Pancreas (tissue), 10 donors: ENCODE measurements around the gene FAM90A1. TPM values are rescaled to one million over a fixed set of nuclear protein-coding genes. Genes with fewer than 3 reads are reported as not detected.
"Not testable (repeated sequence)": the region's sequence is repeated elsewhere in the genome, so short reads cannot be mapped to it uniquely, and the experiment has no call there.

ENCODE experiments used
- ATAC-seq, 4 donors: fragments of 200-7000 bp; cut with Tn5 transposase; one replicate each; pipeline versions ENCODE4 v1.8.0 to v1.9.1; 2020; ENCODE audit warnings: mild to moderate bottlenecking in 4 of 4, moderate library complexity in 4 of 4
- DNase-seq, 6 donors: peaks; one replicate each; pipeline ENCODE4 v3.0.0-alpha.2; 2020
- FAIRE-seq: peaks from 2 replicates; lab custom pipeline; 2012; peaks lifted over from hg19 to GRCh38; lab: Jason Lieb, UNC
- H3K27ac ChIP-seq, 4 donors: fragments of 200-600 bp; sonication (generic); 1 replicate in 3 of 4; 2 replicates in 1 of 4; pipeline versions ENCODE4 v1.5.0 to v1.8.0; 2020
- H3K27me3 ChIP-seq, 4 donors: fragments of 200-600 bp; one replicate each; pipeline ENCODE4 v1.8.0; 2021
- H3K36me3 ChIP-seq, 3 donors: fragments of 200-600 bp; sonication (generic) in 1 of 3; one replicate each; pipeline versions ENCODE4 v1.5.0 to v1.8.0; 2020 to 2021
- H3K4me1 ChIP-seq, 3 donors: fragments of 200-600 bp; one replicate each; pipeline ENCODE4 v1.8.0; 2021
- H3K4me3 ChIP-seq, 4 donors: fragments of 200-600 bp; sonication (generic) in 2 of 4; one replicate each; pipeline versions ENCODE4 v1.5.0 to v1.8.0; 2020 to 2021
- H3K9me3 ChIP-seq, 4 donors: fragments of 200-600 bp; one replicate each; pipeline ENCODE4 v1.8.0; 2021
- WGBS, 2 donors: extraction: QIAGEN DNeasy Blood & Tissue Kit; methylation state at CpG; one replicate each; pipeline ENCODE4 v1.1.7; 2013; 5-methylcytosine and 5-hydroxymethylcytosine counted together
- intact Hi-C, 3 donors: fragments of 100-400 bp; cut with DNase I; formaldehyde crosslinking; loops; one replicate each; pipeline versions ENCODE4 v1.11.1 to v1.14.2; 2022
- polyA plus RNA-seq, 2 donors: library from polyadenylated mRNA; stranded (reverse); fragments of 200-250 nt; gene quantifications; one replicate each; pipeline ENCODE4 v1.2.3, GENCODE V29; 2013
- total RNA-seq, 6 donors: library from RNA; stranded (reverse); fragmentation: NEBNext Ultra II Directional in 4 of 6; extraction: Animal tissue kit (Norgen Biotek cat#: 25700) in 4 of 6; gene quantifications; one replicate each; pipeline versions ENCODE4 v1.2.1 to v1.2.4, GENCODE V29; 2021 to 2023
- donor health status: healthy with polysubstance abuse.
- donor health status: DM: no; HTN: no; CAD: no; lungs with moderate emphysema.
- donor health status: DM: no; HTN: no; CAD: no.
- donor health status: control.
- donor health status: control.
- donor health status: Bipolar disorder and iron deficiency.
- donor health status: DM: yes; HTN: yes; CAD: no.
- donor health status: DM: no; HTN: no; CAD: no.
- donor health status: DM: no; HTN: no; CAD: no.
- donor health status: DM: yes; HTN: yes; CAD: no.

Gene FAM90A1, protein sequence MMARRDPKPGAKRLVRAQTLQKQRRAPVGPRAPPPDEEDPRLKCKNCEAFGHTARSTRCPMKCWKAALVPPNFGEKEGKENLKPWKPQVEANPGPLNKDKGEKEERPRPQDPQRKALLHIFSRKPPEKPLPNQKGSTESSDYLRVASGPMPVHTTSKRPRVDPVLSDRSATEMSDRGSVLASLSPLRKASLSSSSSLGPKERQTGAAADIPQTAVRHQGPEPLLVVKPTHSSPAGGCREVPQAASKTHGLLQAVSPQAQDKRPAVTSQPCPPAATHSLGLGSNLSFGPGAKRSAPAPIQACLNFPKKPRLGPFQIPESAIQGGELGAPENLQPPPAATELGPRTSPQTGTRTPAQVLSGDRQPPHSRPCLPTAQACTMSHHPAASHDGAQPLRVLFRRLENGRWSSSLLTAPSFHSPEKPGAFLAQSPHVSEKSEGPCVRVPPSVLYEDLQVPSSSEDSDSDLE
- total RNA-seq (1 to 10 TPM in 4 of 6 donors, under 1 TPM in 2; 0.44 to 1.6 (median 1.3) TPM), polyA plus RNA-seq (under 1 TPM; 0.35 to 0.84 TPM)

GRCh38 chr12:8226992-8227731 lies at the start of gene FAM90A1:
FAM90A1 (minus strand) TSS chr12:8227618; CDS start chr12:8224832, 2,786 bp downstream.
- H3K36me3 ChIP-seq, ATAC-seq, H3K27me3 ChIP-seq, intact Hi-C loops, H3K9me3 ChIP-seq, H3K4me1 ChIP-seq, FAIRE-seq: not testable (repeated sequence)
- 51 to 66% methylated on average over 22 of the region's 22 CpGs for WGBS, 2 donors
- H3K27ac ChIP-seq = peak within 1 kb of the TSS in 3 of 4 donors; percentile 36 to 72 (median 70)
- peak; percentile 72 to 88 (median 78) for DNase-seq
- peak within 1 kb of the TSS; percentile 5 to 41 (median 24) for H3K4me3 ChIP-seq

- ATAC-seq, FAIRE-seq: not testable (repeated sequence)
- 83% methylated on average over 1 of the region's 2 CpGs; no CpG with 5 or more reads in 1 of the 2 donors for WGBS, 2 donors
Observed at GRCh38 chr12:8276397-8276796, 49.0 kb upstream of the FAM90A1 start.

GRCh38 chr12:8266706-8267105 lies 39.3 kb upstream of the FAM90A1 start:
- DNase-seq, intact Hi-C loops, ATAC-seq, H3K36me3 ChIP-seq, H3K27ac ChIP-seq, FAIRE-seq, H3K9me3 ChIP-seq, H3K4me3 ChIP-seq, H3K4me1 ChIP-seq, H3K27me3 ChIP-seq: not testable (repeated sequence)
- 74% methylated on average over 4 of the region's 4 CpGs for WGBS, 2 donors

More at GRCh38 chr12:8276397-8276796, 49.0 kb upstream of the FAM90A1 start:
- H3K36me3 ChIP-seq, H3K4me3 ChIP-seq, H3K4me1 ChIP-seq, intact Hi-C loops, H3K9me3 ChIP-seq, H3K27me3 ChIP-seq, H3K27ac ChIP-seq, DNase-seq: not testable (repeated sequence)

GRCh38 chr12:8264236-8264635 lies 36.8 kb upstream of the FAM90A1 start:
- H3K4me1 ChIP-seq, H3K9me3 ChIP-seq, H3K4me3 ChIP-seq, H3K36me3 ChIP-seq, ATAC-seq, intact Hi-C loops, FAIRE-seq, H3K27ac ChIP-seq, H3K27me3 ChIP-seq, DNase-seq: not testable (repeated sequence)
- 67 to 73% methylated on average over 7 of the region's 7 CpGs for WGBS, 2 donors

GRCh38 chr12:8261111-8261554 lies 33.7 kb upstream of the FAM90A1 start:
- 60 to 68% methylated on average over 14 of the region's 14 CpGs for WGBS, 2 donors
- H3K4me1 ChIP-seq, H3K9me3 ChIP-seq, DNase-seq, H3K27ac ChIP-seq, H3K4me3 ChIP-seq, H3K27me3 ChIP-seq, intact Hi-C loops, FAIRE-seq, H3K36me3 ChIP-seq, ATAC-seq: not testable (repeated sequence)

DNA sequence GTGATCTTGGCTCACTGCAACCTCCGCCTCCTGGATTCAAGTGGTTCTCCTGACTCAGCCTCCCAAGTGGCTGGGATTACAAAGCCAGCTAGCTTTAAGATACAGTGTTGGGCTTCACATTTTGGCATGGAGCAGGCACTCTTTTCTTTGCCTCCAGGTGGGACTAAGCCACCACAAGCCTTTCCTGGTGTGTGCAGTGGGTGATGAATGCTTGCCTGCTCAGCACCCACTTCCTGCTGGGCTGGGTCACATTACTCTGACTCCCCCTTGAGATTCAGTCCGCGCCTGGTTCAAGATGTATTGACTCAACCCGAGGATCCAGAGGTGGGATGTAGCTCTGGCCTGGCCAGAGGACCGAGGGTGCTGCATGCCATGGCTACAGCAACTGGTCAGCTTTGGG lies 28.9 kb upstream of the FAM90A1 start:
- H3K27me3 ChIP-seq, ATAC-seq, intact Hi-C loops, H3K9me3 ChIP-seq, FAIRE-seq, H3K4me3 ChIP-seq, H3K36me3 ChIP-seq, H3K27ac ChIP-seq, DNase-seq, H3K4me1 ChIP-seq: not testable (repeated sequence)
- 62 to 75% methylated on average over 5 of the region's 5 CpGs for WGBS, 2 donors

DNA sequence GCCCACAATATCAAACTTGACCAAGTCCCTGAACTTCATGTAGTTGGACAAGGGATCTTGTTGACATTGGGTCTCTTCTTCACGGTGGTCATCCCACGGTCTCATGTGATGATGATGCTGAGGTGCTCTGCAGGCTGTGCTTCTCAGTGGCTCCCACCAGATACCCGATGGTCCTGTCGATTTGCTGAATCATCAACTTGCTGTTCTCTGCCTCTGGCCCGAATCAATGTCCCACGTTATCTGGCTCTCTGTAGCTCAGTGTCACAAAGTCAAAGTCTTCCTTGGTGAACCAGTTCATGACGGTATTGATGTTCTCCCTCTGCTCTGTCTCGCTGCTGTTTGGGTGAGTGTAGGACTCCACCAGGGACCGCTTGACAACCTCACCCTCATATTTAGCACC lies 27.3 kb upstream of the FAM90A1 start:
- H3K36me3 ChIP-seq, H3K4me1 ChIP-seq, H3K4me3 ChIP-seq, ATAC-seq, DNase-seq, FAIRE-seq, intact Hi-C loops, H3K27ac ChIP-seq, H3K9me3 ChIP-seq, H3K27me3 ChIP-seq: not testable (repeated sequence)
- 80 to 90% methylated on average over 9 of the region's 9 CpGs for WGBS, 2 donors

DNA sequence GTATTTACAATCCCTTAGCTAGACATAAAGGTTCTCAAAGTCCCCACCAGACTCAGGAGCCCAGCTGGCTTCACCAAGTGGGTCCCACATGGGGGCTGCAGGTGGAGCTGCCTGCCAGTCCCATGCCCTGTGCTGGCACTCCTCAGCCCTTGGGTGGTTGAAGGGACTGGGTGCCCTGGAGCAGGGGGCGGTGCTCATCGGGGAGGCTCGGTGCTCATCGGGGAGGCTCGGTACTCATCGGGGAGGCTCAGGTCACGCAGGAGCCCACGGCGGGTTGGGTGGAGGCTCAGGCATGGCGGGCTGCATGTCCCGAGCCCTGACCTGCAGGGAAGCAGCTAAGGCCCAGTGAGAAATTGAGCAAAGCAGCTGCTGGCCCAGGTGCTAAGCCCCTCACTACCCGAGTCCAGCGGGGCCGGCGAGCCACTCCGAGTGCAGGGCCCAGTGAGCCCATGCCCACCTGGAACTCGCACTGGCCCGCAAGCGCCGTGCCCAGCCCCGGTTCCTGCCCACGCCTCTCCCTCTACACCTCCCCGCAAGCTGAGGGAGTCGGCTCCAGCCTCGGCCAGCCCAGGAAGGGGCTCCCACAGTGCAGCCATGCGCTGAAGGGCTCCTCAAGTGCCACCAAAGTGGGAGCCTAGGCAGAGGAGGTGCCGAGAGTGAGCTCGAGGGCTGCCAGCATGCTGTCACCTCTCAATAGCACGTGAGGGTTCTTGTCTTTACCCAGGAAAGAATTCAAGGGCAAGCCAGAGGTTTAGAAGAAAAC lies 24.8 kb upstream of the FAM90A1 start:
- intact Hi-C loops, ATAC-seq, H3K4me1 ChIP-seq, H3K27ac ChIP-seq, H3K4me3 ChIP-seq, H3K27me3 ChIP-seq, H3K36me3 ChIP-seq, H3K9me3 ChIP-seq, FAIRE-seq: not testable (repeated sequence)
- WGBS, 2 donors = 84 to 86% methylated on average over 24 to 28 of the region's 29 CpGs
- peak in 1 of 6 donors; percentile 71 for DNase-seq

DNA sequence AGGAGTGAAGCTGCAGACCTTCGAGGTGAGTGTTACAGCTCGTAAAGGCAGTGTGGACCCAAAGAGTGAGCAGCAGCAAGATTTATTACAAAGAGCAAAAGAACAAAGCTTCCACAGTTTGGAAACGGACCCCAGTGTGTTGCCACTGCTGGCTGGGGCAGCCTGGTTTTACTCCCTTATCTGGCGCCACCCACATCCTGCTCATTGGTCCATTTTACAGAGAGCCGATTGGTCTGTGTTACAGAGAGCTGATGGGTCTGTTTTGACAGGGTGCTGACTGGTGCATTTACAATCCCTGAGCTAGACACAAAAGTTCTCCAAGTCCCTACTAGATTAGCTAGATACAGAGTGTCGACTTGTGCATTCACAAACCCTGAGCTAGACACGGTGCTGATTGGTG lies 24.2 kb upstream of the FAM90A1 start:
- H3K4me3 ChIP-seq, H3K27me3 ChIP-seq, H3K9me3 ChIP-seq, H3K4me1 ChIP-seq, H3K36me3 ChIP-seq, intact Hi-C loops, H3K27ac ChIP-seq, FAIRE-seq, DNase-seq, ATAC-seq: not testable (repeated sequence)
- WGBS, 2 donors = 62 to 73% methylated on average over 6 to 7 of the region's 7 CpGs

GRCh38 chr12:8246941-8247535 lies 19.6 kb upstream of the FAM90A1 start:
- 76 to 90% methylated on average over 4 of the region's 4 CpGs for WGBS, 2 donors
- FAIRE-seq, H3K27ac ChIP-seq, ATAC-seq, DNase-seq, H3K4me1 ChIP-seq, intact Hi-C loops, H3K4me3 ChIP-seq, H3K9me3 ChIP-seq, H3K36me3 ChIP-seq, H3K27me3 ChIP-seq: not testable (repeated sequence)

- Histone ChIP-seq H3K27ac (peak overlapping the region; percentile 49 to 88 (median 71)), H3K4me3 (peak overlapping the region; percentile 20 to 58 (median 43))
- H3K27me3 ChIP-seq, FAIRE-seq, H3K4me1 ChIP-seq, ATAC-seq, H3K9me3 ChIP-seq, H3K36me3 ChIP-seq, intact Hi-C loops: not testable (repeated sequence)
- 1% methylated on average over 16 to 35 of the region's 35 CpGs for WGBS, 2 donors
- DNase-seq = peak in 2 of 6 donors; percentile 76 to 78
Observed at GRCh38 chr12:8243682-8244161, 16.3 kb upstream of the FAM90A1 start.
